Stimulated activated CD4-positive, alpha-beta T cell treated with anti-CD3 and anti-CD28 coated beads, Interleukin-4, amount 100 ng/mL, for 4 hours (primary cell): Measurements from ENCODE around the gene GORASP1.

ENCODE experiments used
- DNase-seq, 2 experiments: peaks; one replicate each; pipeline ENCODE4 v3.0.0-alpha.2; 2020

The GORASP1 gene

DNA sequence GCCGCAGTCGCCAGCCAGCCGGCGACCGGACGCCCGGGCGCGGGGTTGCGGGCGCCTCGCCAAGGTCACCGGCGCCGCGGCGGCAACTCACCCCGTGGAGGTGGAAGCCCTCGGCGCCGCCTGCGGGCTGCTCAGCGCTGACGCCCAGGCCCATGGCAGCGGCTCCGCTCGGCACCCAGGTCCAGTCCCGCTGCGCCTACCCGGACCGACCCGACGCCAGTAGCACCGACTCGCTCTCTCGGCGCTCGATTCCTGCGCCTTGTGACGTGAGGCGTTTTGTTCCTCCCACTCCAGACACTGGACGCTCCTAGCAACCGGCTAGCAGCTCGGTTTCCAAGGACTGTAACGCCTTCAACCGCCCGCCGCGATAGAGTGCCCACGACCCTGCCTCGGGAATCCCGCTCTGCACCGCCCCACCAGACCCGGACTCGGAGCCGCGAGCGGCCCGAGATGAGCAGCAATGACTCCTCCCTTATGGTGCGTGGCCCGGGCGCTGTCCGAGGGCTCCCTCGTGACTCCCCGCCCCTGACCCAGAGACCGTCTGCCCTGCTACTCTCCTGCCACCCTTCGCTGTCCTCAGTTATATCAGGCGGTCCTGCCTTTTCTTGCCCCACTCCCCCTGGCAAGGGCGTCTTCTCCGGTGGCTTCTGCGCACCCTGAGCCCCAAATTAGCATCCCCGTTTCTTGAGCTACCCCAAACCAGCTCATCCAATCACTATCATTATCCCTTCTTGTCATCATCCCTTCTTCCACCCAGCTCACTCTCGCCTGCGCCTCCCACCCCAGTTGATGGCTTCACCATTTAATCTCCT is at the start of gene GORASP1, which contains the start of gene TTC21A:
TSS of gene GORASP1 (minus strand) at position 240 of the 812 bp plus-strand sequence. CDS start at position 154, 86 bp downstream.
TSS of gene TTC21A (plus strand) at position 293 of the 812 bp plus-strand sequence. CDS start at position 451, 158 bp downstream.
- DNase-seq: peak; percentile 56 to 63

DNA sequence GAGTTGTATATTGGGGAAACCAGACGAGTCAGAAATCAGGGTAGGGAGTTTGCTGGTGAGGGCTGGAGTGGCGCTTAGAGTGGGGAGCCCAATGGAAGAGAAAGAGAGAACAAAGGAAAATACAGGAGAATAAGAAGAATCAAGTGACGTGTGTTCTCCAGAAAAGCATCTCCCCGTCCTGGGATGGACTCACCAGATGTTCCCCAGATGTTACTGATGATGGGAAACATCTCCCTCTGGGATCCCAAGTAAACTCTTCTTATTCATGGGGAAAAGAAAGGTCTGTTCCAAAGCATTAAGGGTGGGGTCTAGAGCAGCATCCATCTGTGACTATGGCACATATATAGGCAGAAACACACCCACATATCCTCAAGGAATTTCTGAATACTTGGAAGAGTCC is 49.0 kb upstream of the GORASP1 start:
- no peak for DNase-seq

DNA sequence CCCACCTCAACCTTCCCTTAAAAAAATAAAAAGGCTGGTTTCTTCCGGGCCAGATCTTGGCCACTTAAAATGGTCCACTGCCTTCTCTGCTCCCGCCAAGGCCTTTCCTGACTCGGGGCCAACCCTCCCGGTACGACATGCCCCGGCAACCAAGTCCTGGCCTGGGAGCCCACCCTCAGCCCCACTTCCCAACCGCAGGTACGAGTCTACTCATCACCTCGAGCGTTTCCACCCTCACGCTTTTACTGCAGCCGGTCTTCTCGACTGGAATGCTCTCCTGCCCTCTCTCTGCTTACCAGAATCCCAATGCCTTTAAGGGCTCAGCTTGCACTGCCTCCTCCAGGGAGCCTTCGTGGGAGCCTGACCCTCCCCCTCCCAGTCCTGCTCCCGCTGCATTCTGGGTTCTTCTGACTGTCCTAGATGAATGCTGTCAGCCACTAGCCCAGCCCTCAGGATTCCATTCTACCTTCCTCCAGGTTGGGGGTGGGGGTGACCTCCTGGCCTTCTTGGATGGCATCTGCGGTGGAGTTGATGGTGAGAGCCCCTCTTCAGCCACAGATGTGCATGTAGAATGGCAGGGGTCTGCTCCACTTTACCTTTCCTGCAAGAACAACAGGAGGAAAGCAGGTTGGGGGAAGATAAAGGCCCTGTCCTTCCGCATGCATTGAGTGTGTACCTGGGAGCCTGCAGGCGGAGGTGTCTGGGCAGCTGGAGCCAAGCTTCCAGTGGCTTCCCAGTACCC is 47.0 kb upstream of the GORASP1 start:
- no peak for DNase-seq

DNA sequence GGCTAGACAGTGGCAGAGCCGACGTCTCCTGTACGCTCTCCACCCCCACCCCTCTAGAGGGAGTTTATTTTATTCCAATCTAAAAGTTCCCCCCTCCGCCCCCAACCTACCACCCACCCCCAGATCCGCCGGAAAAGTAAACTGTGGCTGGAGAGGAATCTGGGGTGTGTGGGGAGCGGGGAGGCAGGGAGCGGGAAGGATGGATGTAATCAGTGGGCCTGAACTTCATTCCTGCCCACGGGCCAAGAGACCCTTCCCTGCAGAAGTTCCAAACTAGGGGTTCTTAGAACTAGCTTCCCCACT is 46.5 kb upstream of the GORASP1 start:
- no peak for DNase-seq

DNA sequence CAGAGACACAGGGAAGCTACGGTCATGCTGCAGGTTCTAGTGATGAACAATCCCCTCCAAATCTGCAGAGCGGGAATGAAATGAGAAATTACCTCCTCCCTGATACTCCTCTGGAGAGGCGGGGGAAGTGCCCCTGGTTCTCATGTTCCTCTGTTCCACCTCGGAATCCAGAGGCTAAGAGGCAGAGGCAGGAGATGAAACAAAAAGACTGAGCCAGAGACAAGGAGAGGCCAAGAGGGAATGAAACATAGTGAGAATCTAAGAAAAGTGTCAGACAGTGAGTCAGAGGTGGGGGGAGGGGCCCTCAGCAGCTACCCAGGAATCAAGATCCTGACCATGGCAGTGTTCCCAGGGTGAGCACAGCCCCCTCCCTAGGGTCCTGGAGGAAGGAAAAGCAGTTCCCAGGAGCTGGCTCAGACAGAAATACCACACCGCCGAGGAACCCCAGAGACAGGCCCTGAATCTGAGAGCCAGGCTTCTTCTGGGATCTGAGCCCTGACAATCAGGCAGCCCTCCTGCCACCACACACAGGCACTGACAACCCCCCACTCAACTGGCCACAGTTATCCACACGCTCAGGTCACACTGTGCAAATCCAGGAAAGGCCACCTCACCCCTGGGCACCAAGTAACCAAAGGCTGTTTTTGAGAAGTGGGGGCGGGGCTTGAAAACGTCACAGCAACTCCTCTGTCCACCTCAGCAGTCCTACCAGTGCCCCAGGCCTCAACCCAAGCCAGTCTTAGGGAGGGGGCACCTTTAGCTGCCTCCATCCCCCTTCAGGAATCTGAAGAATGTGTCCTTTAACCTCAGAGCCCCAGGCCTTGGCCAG is 43.6 kb upstream of the GORASP1 start:
- DNase-seq: peak; percentile 54 to 69

DNA sequence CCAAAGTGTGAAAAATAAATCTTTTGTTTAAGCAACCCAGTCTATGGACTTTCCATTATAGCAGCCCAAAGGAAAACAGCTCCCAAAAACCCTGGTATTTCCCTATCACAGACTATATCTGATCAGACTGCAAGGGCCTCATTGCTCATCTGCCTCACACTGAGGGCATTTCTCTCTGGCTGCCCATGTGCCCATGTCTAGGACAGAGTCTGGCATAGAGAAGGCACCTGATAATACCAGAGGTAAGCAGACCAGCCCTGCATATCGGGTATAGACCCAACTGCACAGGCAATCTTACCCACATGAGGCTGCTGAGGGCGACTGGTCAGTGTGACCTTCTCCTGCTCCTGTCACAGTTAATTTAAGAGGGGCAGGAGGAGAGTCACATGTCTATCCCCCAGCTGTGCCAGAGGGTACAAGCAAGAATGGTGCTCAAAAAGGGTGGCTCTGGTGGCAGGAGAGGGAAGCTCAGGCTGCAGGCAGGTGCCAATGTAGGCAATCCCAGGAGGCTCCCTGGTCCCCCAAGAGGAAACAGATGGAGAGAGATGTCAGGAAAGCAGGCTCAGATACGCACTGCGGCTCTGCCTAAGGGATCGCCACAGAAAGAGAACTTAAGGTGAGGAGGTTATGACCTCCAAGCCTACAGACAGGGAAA is 42.8 kb upstream of the GORASP1 start:
- DNase-seq: no peak

DNA sequence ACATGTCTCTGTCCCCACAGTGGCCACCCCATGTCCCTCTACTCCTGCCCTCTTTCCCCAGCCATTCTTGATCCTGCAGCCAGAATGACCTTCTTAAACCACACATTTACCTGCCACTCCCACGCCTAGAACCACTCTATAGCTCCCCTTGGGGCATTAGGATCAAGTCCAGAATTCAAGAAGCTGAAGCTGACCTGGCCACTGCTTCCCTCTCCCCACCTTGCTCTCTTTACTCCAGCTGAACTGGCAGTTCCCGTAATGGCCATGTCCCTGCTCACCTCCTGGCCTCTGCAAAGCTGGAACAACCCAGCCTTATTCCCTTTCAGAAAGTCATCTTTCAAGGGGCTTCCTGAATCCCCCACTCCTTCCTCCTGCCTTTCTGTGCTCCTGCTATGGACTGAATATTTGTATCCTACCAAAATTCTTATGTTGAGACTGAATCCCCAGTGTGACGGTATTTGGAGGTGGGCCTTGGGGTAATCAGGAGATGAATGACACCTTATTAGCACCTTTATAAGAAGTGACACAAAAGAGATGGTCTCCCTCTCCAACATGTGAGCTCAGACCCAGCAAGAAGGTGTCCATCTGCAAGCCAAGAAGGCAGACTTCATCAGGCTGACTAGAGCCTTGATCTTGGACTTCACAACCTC is 42.2 kb upstream of the GORASP1 start:
- DNase-seq: no peak

DNA sequence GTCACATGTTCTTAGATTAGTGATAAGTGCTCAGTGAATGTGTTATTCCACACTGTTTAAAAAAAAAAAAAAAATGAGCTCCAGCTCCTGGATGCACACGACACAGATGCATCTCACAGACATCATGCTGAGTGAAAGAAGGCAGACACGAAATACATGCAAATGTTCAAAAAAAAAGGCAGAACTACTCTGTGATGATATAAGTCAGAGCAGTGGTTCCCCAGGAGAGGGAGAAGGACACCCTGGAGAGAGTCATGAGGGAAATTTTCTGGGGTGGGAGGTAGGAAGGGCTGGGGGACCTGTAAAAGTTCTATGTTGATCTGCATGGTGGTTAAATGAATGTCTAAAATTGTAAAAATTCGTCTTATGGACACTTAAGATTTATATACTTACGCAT is 41.6 kb upstream of the GORASP1 start:
- no peak for DNase-seq

DNA sequence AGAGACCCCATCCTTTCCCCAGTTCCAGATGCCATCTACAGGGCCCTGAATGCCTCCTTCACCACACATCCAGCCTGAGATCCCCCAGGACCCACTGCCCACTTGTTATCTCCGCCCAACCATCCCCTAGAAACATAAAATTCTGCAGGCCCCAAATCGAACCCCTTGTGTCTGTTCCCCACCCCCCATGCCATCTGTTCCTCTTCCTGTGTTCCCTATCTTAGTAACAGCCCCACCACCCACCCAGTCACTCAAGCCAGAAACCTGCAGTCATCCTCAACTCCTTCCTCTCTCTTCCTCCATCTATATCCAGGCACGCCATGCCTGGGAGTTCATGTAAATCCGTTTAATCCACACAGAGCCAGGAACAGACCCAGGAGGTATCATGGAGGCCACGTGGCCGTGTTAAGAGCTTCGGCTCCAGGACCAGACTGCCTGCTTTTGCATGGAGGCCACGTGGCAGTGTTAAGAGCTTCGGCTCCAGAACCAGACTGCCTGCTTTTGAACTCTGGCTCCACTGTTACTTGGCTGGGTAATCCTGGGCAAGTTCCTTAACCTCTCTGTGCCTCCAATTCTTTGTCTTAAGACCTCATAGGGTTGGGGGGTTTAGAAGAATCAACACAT is 41.1 kb upstream of the GORASP1 start:
- no peak for DNase-seq

DNA sequence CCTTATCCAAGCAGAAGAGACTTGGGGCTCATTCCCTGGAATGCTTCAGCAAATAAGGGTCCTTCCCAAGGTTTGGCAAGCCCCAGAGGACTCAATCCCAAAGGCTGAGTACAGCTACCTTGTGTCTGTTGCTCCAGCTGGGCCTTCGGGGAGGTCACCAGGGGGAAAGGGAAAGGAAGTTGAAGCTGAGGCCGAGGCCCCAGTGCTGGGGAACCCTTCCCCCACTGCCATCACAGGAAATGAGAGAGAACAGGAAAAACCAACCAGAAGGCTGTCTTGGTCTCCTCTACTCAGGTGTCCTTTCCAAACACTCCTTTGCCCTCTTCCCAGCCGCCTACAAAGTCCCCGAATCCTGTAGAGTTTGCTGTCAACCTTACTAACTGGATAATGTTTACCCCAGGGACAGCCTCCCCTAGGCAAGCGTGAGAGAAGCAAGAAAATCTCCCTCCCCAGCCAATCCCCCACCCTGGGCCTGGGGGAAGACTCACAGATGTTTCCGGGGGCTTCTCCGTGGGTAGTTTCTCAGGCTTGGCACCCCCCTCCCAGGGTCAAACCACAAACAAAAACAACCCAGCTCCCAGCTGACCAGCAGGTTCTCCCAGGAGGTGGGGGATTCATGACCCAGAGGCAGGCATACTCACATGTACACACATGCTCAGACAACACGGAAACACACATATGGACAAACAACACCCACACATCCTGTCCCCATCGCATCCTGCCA is 40.4 kb upstream of the GORASP1 start:
- DNase-seq: no peak

DNA sequence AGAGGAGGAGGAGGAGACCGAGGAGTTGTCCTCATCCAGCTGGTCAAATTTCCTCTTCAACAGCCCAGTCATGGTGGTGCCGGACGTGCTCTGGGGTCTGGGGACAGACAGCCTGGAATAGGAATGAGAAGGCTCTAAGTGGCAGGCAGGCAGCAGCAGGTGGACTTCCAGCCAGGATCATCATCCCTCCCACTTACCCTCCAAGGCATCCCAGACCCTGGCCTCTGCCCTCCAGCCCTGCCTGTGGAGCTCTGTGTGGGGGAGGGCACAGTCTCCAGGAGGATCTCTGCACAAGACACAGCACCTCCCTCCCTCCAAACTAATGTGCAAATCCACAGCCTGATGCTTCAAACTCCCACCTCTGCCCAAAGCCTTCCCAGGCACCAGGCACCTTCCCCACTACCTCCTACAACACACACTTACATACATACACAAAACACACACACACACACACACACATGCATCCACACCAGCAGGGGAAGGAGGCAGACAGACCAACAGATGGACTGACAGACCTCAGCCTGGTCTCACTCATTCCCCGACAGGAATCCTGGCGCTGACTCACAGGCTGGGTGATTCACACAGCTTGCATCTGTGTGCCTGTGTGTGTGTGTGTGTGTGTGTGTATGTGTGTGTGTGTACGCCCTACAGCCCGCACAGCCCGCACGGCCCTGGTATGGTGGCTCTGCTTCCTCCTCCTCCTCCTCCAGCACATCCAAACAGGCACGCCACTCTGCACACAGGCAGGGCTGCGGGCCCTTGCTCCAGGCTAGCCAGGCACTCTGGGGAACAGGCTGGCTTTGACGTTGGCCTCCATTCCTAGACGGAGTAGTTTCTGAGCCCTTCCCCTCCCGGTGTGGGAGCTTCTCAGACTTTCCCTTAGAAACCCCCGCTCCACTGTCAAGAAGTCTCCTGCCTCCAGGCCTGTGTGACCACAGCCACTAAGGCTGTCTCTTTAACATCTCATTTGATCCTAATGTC is 39.5 kb upstream of the GORASP1 start:
- DNase-seq: peak; percentile 69 to 83

DNA sequence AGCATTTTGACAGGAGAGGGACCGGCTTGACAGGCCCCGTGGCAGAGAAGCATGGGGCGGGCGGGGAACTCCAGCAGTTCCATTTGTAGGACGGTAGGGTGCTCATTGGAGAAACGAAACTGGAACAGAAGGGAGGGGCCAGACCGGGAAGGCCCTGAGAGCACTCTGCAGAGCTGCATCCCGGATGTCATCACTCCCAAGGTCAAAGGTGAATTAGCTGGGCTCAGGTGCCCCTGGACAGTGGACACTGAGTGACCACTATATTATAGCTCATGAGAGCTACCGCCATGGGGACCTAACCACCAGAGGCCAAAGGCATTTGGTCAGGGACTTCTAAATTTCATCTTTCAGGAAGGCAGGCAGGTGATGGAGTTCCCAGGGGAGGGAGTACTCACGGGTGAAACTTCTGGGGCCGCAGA is 38.7 kb upstream of the GORASP1 start:
- no peak for DNase-seq

DNA sequence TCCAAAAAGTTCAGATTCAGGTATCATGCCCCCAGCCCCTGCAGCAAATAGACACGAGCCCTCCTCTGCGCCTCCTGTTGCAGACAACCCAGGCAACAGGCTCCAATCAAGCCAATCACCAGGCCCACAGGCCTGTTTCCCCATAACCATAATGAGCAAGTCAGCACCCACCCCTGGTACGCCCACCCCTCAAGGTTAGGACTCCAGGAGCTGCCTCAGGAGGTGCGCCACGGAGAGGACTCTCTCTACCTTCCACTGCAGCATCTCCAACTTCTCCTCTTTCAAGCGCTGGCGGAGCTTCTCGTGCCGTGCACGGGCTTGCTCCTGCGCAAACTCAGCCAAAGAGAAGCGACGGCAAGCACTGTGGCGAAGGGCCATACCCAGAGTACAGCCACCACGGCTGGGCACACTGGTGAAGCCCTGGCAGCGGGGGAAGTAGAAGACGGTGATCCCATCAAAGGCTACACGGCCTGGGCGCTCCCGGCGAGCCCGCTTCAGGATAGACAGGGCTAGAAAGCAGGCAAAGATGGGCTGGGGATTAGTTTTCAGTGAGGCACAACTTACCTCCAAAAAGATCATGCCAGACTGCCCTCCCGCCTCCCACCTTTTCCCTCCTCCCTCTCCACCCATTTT is 37.4 kb upstream of the GORASP1 start:
- DNase-seq: no peak

DNA sequence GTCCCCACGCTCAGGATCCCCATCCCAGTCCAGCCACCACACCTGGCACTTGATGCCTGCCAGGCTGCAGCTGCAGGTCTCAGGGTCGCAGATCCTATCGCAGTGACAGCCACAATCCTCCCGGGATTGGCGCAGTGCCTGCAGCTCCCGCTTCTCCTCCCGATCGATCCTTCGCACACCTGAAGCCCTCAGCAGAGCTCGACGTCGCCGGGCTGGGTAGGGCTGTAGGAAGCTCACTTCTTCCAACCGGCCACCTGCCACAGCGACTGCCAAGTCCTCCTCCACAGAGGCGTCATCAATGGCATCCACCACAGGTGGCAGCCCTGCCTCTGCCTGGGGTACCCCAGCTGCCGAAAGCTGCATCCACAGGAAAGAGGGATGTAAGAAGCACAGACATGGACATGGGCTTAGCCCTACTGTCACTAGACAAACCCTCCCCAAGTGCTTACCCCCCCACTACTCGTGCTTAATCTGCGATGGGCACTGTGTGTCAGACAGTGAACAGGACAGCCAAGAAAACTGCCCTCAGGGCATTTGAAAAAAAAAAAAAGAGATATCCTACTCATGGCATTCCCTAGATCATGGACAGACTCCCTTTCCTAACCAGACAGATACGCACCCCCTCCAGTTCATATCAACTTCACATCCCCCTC is 36.8 kb upstream of the GORASP1 start:
- DNase-seq: no peak

DNA sequence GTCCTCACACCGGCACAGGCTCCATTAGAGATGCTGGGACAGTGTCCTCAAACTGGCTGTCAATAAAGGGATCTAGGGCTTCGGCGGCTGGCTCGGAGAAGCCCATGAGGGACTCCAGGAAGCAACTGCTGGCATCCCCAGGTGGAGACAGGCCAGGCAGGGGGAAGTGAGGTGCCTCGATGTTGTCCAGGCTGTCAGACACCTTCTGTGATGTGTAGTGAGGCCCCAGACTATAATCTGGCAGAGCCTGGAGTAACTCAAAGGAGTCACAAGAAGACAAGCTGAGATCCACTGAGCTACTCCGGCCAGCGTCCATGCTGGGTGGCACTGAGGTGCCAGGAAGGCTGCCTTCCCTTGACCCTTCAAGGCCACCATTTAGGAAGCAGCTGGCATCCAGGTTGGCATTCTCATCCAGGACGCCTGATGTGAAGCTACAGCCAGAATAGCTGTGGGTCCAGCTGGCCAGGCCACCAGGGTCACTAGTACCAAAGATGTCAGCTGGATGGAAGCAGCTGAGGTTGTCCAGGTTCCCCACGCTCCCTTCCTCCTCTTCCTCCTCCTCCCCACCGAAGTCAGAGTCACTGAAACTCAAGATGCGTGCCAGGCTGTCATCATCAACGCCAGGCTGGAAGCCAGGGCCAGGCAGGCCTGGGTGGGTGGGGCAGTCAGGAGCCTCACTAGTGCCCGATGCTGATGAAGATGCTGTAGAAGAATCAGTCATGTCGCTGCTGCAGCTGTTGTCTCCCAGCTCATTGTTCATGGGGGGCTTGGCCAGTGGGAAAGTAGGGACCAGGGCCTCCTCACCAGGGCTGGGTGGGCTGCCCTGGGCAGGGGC is 35.8 kb upstream of the GORASP1 start:
- DNase-seq: no peak

DNA sequence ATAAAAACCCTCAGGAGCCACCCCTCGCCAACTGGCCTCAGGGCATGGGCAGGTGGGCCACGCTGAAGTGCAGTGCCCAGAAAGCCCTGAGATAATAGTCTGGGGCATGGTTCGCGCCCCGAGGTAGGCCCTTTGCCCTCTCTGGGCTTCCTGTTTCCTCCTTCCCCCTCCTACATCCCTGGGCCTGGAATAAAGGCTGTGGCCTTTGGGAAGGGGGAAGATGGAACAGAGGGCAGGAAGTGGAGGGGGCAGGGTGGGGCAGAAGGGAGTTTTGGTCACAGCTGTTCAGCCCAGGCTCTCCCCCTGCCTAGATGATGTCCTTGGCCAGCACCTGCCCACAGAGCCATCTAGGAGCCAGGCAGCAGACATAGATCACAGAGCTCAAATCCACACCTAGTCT is 34.6 kb upstream of the GORASP1 start:
- DNase-seq: no peak

DNA sequence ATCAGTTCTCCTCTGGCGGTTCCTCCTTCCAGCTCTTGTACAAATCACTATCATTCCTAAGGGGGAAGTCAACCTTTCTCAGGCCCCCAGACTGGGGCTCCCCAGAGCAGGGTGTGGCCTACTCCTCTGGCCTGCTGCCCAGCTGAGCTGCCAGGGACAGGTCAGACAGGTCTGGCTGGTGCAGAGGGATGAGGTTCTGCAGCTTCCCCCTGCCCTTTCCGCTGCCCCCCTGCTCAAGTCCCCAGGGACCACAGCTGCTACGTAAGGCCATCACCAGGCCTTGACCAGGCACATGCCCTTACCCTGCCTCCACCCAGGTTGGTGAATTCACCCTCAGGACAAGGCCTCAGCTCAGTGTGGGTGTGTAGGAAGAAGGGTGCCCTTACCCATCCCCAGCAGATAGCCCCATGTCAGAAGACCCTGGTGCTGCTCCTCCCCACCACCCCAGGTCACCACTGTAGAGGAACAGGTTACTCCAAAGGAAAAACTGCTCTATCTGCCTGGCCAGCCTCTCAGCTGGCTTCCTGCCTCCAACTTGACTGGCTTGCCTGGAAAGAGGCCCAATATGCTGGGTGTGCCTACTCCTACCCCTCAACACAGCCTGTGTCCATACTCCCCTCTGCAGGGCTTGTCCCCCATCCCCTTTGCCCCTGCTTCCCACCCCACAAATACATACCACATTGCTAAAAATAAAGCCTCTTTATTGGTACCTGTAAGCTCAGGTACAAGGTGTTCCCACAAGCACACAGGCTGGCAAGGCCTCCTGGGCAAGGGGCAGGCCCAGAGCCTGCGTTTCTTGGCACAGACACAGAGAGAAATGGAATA is 34.0 kb upstream of the GORASP1 start:
- no peak for DNase-seq
